H1 (cell line): ENCODE results near the gene ATP13A2. TPM values are rescaled to one million over a fixed set of nuclear protein-coding genes. Genes with fewer than 3 reads are reported as not detected.

Experiments used
- CTCF ChIA-PET: fragments of 300-600 bp; sonication (Branson Sonifier 250); formaldehyde crosslinking; loops from one replicate; lab custom pipeline; 2021; ENCODE audit not compliant: partially characterized antibody; lab: Charles Lee
- POLR2A ChIA-PET: fragments of 300-600 bp; sonication (Branson Sonifier 250); formaldehyde crosslinking; loops from one replicate; lab custom pipeline; 2021; ENCODE audit warnings: inconsistent platforms; ENCODE audit not compliant: partially characterized antibody; lab: Charles Lee
- DNase-seq, 2 experiments: peaks; one replicate each; pipeline versions ENCODE4 v3.0.0 to v3.0.0-alpha.2; 2010 to 2022; ENCODE audit warnings: low spot score in 2 of 2, low read depth in 1 of 2, mixed read lengths in 1 of 2
- FAIRE-seq: peaks from 2 replicates; lab custom pipeline; 2011; peaks lifted over from hg19 to GRCh38; lab: Jason Lieb, UNC
- H2AFZ ChIP-seq: 2 replicates; pipeline ENCODE4 v1.8.1; 2012; ENCODE audit warnings: low read length, inconsistent platforms
- H2AK5ac ChIP-seq: 2 replicates; pipeline ENCODE4 v1.6.1; 2013; ENCODE audit warnings: low read depth, low read length
- H2BK120ac ChIP-seq: replicated peaks from 2 replicates; pipeline ENCODE3; 2013; ENCODE audit warnings: low read depth, low read length, inconsistent platforms
- H2BK12ac ChIP-seq: 2 replicates; pipeline ENCODE4 v1.6.1; 2013; ENCODE audit warnings: low read depth, low read length
- H2BK15ac ChIP-seq: 2 replicates; pipeline ENCODE4 v1.6.1; 2013; ENCODE audit warnings: low read length
- H2BK20ac ChIP-seq: 2 replicates; pipeline ENCODE4 v1.6.1; 2013; ENCODE audit warnings: low read length
- H2BK5ac ChIP-seq: 2 replicates; pipeline ENCODE4 v1.6.1; 2013; ENCODE audit warnings: low read depth, low read length
- H3K14ac ChIP-seq: 2 replicates; pipeline ENCODE4 v1.6.1; 2013; ENCODE audit warnings: inconsistent platforms; ENCODE audit not compliant: insufficient read length
- H3K18ac ChIP-seq: 2 replicates; pipeline ENCODE4 v1.6.1; 2013; ENCODE audit warnings: low read length; ENCODE audit errors: extremely low read depth
- H3K23ac ChIP-seq: 2 replicates; pipeline ENCODE4 v1.6.1; 2013; ENCODE audit warnings: inconsistent platforms; ENCODE audit not compliant: insufficient read length
- H3K23me2 ChIP-seq: 2 replicates; pipeline ENCODE4 v1.6.1; 2013; ENCODE audit warnings: low read depth, low read length
- H3K27ac ChIP-seq: 2 replicates; pipeline ENCODE4 v1.6.1; 2011; ENCODE audit warnings: low read depth, low read length, inconsistent platforms
- H3K27me3 ChIP-seq, 4 experiments: replicated peaks in 1 of 4; 1 replicate in 1 of 4; 2 replicates in 3 of 4; pipeline versions ENCODE4 v1.6.1 to v1.8.1; 2011 to 2013; ENCODE audit warnings: low read length in 3 of 4, mild to moderate bottlenecking in 3 of 4, inconsistent platforms in 2 of 4, mixed read lengths in 2 of 4, moderate library complexity in 1 of 4; ENCODE audit not compliant: control insufficient read depth in 3 of 4, insufficient read depth in 3 of 4; ENCODE audit errors: extremely low read depth in 1 of 4
- H3K36me3 ChIP-seq, 4 experiments: 2 replicates each; pipeline versions ENCODE4 v1.6.1 to v1.8.1; 2011 to 2013; ENCODE audit warnings: mild to moderate bottlenecking in 4 of 4, low read length in 3 of 4, moderate library complexity in 2 of 4, control low read depth in 1 of 4, inconsistent platforms in 1 of 4; ENCODE audit not compliant: insufficient read depth in 4 of 4, control insufficient read depth in 2 of 4
- H3K4ac ChIP-seq: replicated peaks from 2 replicates; pipeline ENCODE3; 2013; ENCODE audit warnings: low read length, low read depth, mixed read lengths, inconsistent platforms; ENCODE audit not compliant: insufficient read length
- H3K4me1 ChIP-seq, 4 experiments: replicated peaks in 1 of 4; 1 replicate in 1 of 4; 2 replicates in 3 of 4; pipeline versions ENCODE4 v1.6.1 to v1.8.1; 2011 to 2013; ENCODE audit warnings: low read length in 3 of 4, inconsistent platforms in 2 of 4, mixed read lengths in 1 of 4; ENCODE audit not compliant: insufficient read depth in 4 of 4, control insufficient read depth in 3 of 4
- H3K4me2 ChIP-seq, 2 experiments: 2 replicates each; pipeline versions ENCODE4 v1.6.1 to v1.8.1; 2011 to 2013; ENCODE audit warnings: low read depth in 2 of 2, low read length in 2 of 2, control low read depth in 1 of 2, inconsistent platforms in 1 of 2, mild to moderate bottlenecking in 1 of 2; ENCODE audit not compliant: insufficient read depth in 1 of 2
- H3K4me3 ChIP-seq, 4 experiments: fragments of 200-600, 300-600 bp in 1 of 4; sonication (generic), shearing (Covaris generic), sonication (Bioruptor Twin) in 1 of 4; 2 replicates each; pipeline versions ENCODE4 v1.5.1 to v1.8.1; 2011 to 2016; ENCODE audit warnings: low read length in 4 of 4, low read depth in 3 of 4, control low read depth in 2 of 4, inconsistent platforms in 2 of 4, mild to moderate bottlenecking in 2 of 4, mixed read lengths in 1 of 4, moderate library complexity in 1 of 4; ENCODE audit not compliant: insufficient read depth in 2 of 4; ENCODE audit errors: extremely low read depth in 1 of 4
- H3K56ac ChIP-seq: replicated peaks from 2 replicates; pipeline ENCODE3; 2013; ENCODE audit warnings: low read depth, mild to moderate bottlenecking, mixed read lengths, low read length, inconsistent platforms; ENCODE audit not compliant: insufficient read length
- H3K79me1 ChIP-seq: 2 replicates; pipeline ENCODE4 v1.6.1; 2013; ENCODE audit warnings: low read depth, low read length, control low read depth
- H3K79me2 ChIP-seq, 2 experiments: 2 replicates each; pipeline versions ENCODE4 v1.6.1 to v1.8.1; 2012 to 2013; ENCODE audit warnings: low read length in 2 of 2, mild to moderate bottlenecking in 2 of 2, inconsistent platforms in 1 of 2; ENCODE audit not compliant: insufficient read depth in 2 of 2, control insufficient read depth in 1 of 2
- H3K9ac ChIP-seq, 4 experiments: replicated peaks in 1 of 4; 1 replicate in 1 of 4; 2 replicates in 3 of 4; pipeline versions ENCODE4 v1.6.1 to v1.8.1; 2011 to 2013; ENCODE audit warnings: low read depth in 3 of 4, low read length in 3 of 4, control low read depth in 2 of 4, mild to moderate bottlenecking in 2 of 4, moderate library complexity in 2 of 4, inconsistent platforms in 1 of 4; ENCODE audit errors: extremely low read depth in 1 of 4
- H3K9me3 ChIP-seq, 2 experiments: 2 replicates each; pipeline versions ENCODE4 v1.6.1 to v1.8.1; 2012 to 2013; ENCODE audit warnings: mild to moderate bottlenecking in 2 of 2, moderate library complexity in 2 of 2, control low read depth in 1 of 2, inconsistent platforms in 1 of 2, low read depth in 1 of 2, low read length in 1 of 2, mixed read lengths in 1 of 2; ENCODE audit not compliant: insufficient read depth in 2 of 2
- H4K20me1 ChIP-seq, 2 experiments: replicated peaks in 1 of 2; 2 replicates each; pipeline versions ENCODE3 to v1.8.1; 2011 to 2013; ENCODE audit warnings: inconsistent platforms in 2 of 2, low read length in 2 of 2, mild to moderate bottlenecking in 1 of 2; ENCODE audit not compliant: insufficient read depth in 2 of 2, control insufficient read depth in 1 of 2
- H4K5ac ChIP-seq: 2 replicates; pipeline ENCODE4 v1.6.1; 2013; ENCODE audit warnings: low read length, low read depth, mixed read lengths, inconsistent platforms; ENCODE audit not compliant: insufficient read length
- H4K8ac ChIP-seq: 2 replicates; pipeline ENCODE4 v1.8.0; 2013; ENCODE audit warnings: mild to moderate bottlenecking, moderate library complexity, low read length, inconsistent platforms; ENCODE audit not compliant: insufficient read depth; ENCODE audit errors: extremely low read depth
- H4K91ac ChIP-seq: replicated peaks from 2 replicates; pipeline ENCODE3; 2013; ENCODE audit warnings: low read length, mixed read lengths, inconsistent platforms; ENCODE audit not compliant: insufficient read length
- ASH2L ChIP-seq: fragments of 200-600, 300-600 bp; sonication (generic); IDR thresholded peaks from one replicate; pipeline ENCODE4 v1.7.1; 2017; ENCODE audit warnings: low read length
- BACH1 ChIP-seq: IDR thresholded peaks from 2 replicates; pipeline ENCODE4 v1.6.1; 2012; ENCODE audit warnings: low read length, improper control_type of control experiment
- CHD1 ChIP-seq: IDR thresholded peaks from 2 replicates; pipeline ENCODE4 v1.6.1; 2012; ENCODE audit warnings: low read depth, low read length, improper control_type of control experiment
- CHD2 ChIP-seq: IDR thresholded peaks from 2 replicates; pipeline ENCODE4 v1.6.1; 2012; ENCODE audit warnings: low read length, improper control_type of control experiment
- EGR1 ChIP-seq: IDR thresholded peaks from 2 replicates; pipeline ENCODE4 v1.6.1; 2011; ENCODE audit warnings: low read depth, low read length, borderline replicate concordance
- EP300 ChIP-seq, 2 experiments: IDR thresholded peaks; 1 replicate in 1 of 2; 2 replicates in 1 of 2; pipeline ENCODE4 v1.6.1; 2011 to 2012; ENCODE audit warnings: low read depth in 2 of 2, low read length in 2 of 2, mild to moderate bottlenecking in 2 of 2, borderline replicate concordance in 1 of 2, inconsistent platforms in 1 of 2, moderate library complexity in 1 of 2
- FOSL1 ChIP-seq: IDR thresholded peaks from 2 replicates; pipeline ENCODE4 v1.6.1; 2011; ENCODE audit warnings: mild to moderate bottlenecking, low read depth, low read length, moderate library complexity; ENCODE audit not compliant: insufficient read depth
- GABPA ChIP-seq: IDR thresholded peaks from 2 replicates; pipeline ENCODE4 v1.6.1; 2011; ENCODE audit warnings: mild to moderate bottlenecking, low read length, moderate library complexity, borderline replicate concordance; ENCODE audit not compliant: insufficient read depth
- JUND ChIP-seq: IDR thresholded peaks from 2 replicates; pipeline ENCODE4 v1.6.1; 2011; ENCODE audit warnings: mild to moderate bottlenecking, improper control_type of control experiment, low read length
- POLR2AphosphoS5 ChIP-seq: IDR thresholded peaks from 2 replicates; pipeline ENCODE4 v1.6.1; 2011; ENCODE audit warnings: low read depth, low read length
- RFX5 ChIP-seq: IDR thresholded peaks from 2 replicates; pipeline ENCODE4 v1.6.1; 2011; ENCODE audit warnings: low read depth, low read length, improper control_type of control experiment, borderline replicate concordance
- TBP ChIP-seq: IDR thresholded peaks from 2 replicates; pipeline ENCODE4 v1.6.1; 2011; ENCODE audit warnings: low read depth, low read length, improper control_type of control experiment
- TEAD4 ChIP-seq: IDR thresholded peaks from 2 replicates; pipeline ENCODE4 v1.6.1; 2012; ENCODE audit warnings: low read depth, low read length, inconsistent platforms, mixed read lengths
- WGBS, 2 experiments: shearing (Covaris generic) in 1 of 2; methylation state at CpG; one replicate each; pipeline versions ENCODE4 v1.1.6 to v1.1.7; 2013 to 2015; ENCODE audit warnings: low lambda C conversion rate in 2 of 2, mixed read lengths in 2 of 2, inconsistent platforms in 1 of 2, low coverage in 1 of 2, missing lambda C conversion rate in 1 of 2; ENCODE audit not compliant: insufficient replicate concordance in 2 of 2, insufficient coverage in 1 of 2, insufficient read length in 1 of 2; ENCODE audit errors: extremely low coverage in 1 of 2, missing lambda C conversion rate in 1 of 2; 5-methylcytosine and 5-hydroxymethylcytosine counted together
- polyA plus RNA-seq, 7 experiments: library from polyadenylated mRNA; depleted of rRNA in 3 of 7; stranded (reverse) in 5 of 7; unstranded in 2 of 7; fragments of >200 nt in 5 of 7; fragments of 200-250 nt in 2 of 7; gene quantifications; 1 replicate in 5 of 7; 2 replicates in 1 of 7; 4 replicates in 1 of 7; pipeline versions ENCODE4 v1.2.1 to v1.2.3, GENCODE V29; 2011 to 2013; ENCODE audit warnings: missing spikeins in 2 of 7, mixed read lengths in 2 of 7
- total RNA-seq: library from RNA; stranded (reverse); fragmentation: NEBNext Ultra II Directional; extraction: Animal tissue kit (Norgen Biotek cat#: 25700); gene quantifications from 2 replicates; pipeline ENCODE4 v1.2.1, GENCODE V29; 2021
- TF ChIP-seq, protein P1 (sequence below): IDR thresholded peaks from 2 replicates; pipeline ENCODE4 v1.6.1; 2012; ENCODE audit warnings: inconsistent platforms

Gene ATP13A2
- total and polyA plus RNA-seq, 2 of the 8 experiments (the other 6 are each of a cell fraction or from before 2014, with no cell fraction given): 82.1 to 83.6 TPM

DNA sequence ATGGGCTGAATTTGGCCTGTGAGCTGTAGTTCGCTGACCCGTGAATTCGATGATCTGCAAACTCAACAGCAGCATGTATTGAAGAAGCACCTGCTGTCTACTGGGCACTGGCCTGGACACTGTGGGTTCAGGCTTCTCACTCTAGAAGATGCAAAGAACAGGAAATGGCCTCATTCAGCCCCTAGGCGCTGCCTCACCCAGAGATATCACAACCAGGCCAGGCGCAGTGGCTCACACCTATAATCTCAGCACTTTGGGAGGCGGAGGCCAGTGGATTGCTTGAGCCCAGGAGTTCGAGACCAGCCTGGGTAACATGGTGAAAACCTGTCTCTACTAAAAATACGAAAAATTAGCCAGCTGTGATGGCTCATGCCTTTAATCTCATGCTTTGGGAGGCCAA is 55.0 kb downstream of the ATP13A2 start:
- Histone ChIP-seq H3K27ac (no peak overlapping the region), H3K27me3 (no peaks in the 10 kb centered on the region), H4K8ac (no peak overlapping the region), H2AFZ (no peak overlapping the region), H3K9me3 (no peaks in the 10 kb centered on the region), H3K4me2 (no peak overlapping the region), H2AK5ac (no peak overlapping the region), H3K14ac (no peak overlapping the region), H3K9ac (no peak overlapping the region), H3K23me2 (no peaks in the 10 kb centered on the region), H3K4me1 (no peaks in the 10 kb centered on the region), H3K4me3 (no peak overlapping the region), H2BK20ac (no peak overlapping the region), H4K5ac (no peak overlapping the region), H2BK5ac (no peak overlapping the region), H3K4ac (no peak overlapping the region), H3K79me2 (no peaks in the 10 kb centered on the region), H3K18ac (no peak overlapping the region), H4K91ac (no peak overlapping the region), H2BK120ac (no peak overlapping the region), H3K79me1 (no peaks in the 10 kb centered on the region), H3K56ac (no peak overlapping the region), H2BK12ac (no peak overlapping the region), H3K23ac (no peak overlapping the region), H2BK15ac (no peak overlapping the region), H4K20me1 (peaks cover 0 to 4% of the 10 kb centered on the region in 2 experiments), H3K36me3 (peaks cover 4 to 35% (median 19%) of the 10 kb centered on the region in 4 experiments; a peak in 7 of 8 replicates)
- ChIA-PET CTCF (interaction anchor here (0.6 to 4.3 kb wide), 12 partner anchors 9 to 486 kb away, joined by 3 to 20 read pairs (median 6); no protein-coding TSS in a partner anchor), POLR2A (interaction anchor here (0.6 to 1.6 kb wide), 2 partner anchors 15 to 36 kb away, joined by 3 read pairs; no protein-coding TSS in a partner anchor)
- DNase-seq: no peak
- FAIRE-seq: no peak
- WGBS, 2 experiments: 91% methylated on average over 8 of the region's 8 CpGs; no CpG with 5 or more reads in 1 of the 2 experiments
- TF ChIP-seq POLR2AphosphoS5: no peak
- TF ChIP-seq FOSL1: no peak
- TF ChIP-seq, protein P1, sequence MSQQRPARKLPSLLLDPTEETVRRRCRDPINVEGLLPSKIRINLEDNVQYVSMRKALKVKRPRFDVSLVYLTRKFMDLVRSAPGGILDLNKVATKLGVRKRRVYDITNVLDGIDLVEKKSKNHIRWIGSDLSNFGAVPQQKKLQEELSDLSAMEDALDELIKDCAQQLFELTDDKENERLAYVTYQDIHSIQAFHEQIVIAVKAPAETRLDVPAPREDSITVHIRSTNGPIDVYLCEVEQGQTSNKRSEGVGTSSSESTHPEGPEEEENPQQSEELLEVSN: no peak
- no peak for TF ChIP-seq CHD1
- TF ChIP-seq CHD2: no peak
- no peak for TF ChIP-seq GABPA
- TF ChIP-seq ASH2L: no peak
- TF ChIP-seq RFX5: no peak
- TF ChIP-seq EGR1: no peak
- TF ChIP-seq TEAD4: no peak
- TF ChIP-seq EP300 (IDR thresholded peaks at IDR 0.05; ENCODE audit: borderline replicate concordance in 1 of 2, low read depth in 2 of 2, low read length in 2 of 2): no peak
- TF ChIP-seq BACH1: no peak
- no peak for TF ChIP-seq JUND
- TF ChIP-seq TBP: no peak
